ENCODE data around the gene HBM. TPM values are rescaled to one million over a fixed set of nuclear protein-coding genes. Genes with fewer than 3 reads are reported as not detected.
"Not testable (repeated sequence)": the region's sequence is repeated elsewhere in the genome, so short reads cannot be mapped to it uniquely, and the experiment has no call there.

Gene HBM
- total RNA-seq, 2 donors from 2014 or later, result not detected

DNA sequence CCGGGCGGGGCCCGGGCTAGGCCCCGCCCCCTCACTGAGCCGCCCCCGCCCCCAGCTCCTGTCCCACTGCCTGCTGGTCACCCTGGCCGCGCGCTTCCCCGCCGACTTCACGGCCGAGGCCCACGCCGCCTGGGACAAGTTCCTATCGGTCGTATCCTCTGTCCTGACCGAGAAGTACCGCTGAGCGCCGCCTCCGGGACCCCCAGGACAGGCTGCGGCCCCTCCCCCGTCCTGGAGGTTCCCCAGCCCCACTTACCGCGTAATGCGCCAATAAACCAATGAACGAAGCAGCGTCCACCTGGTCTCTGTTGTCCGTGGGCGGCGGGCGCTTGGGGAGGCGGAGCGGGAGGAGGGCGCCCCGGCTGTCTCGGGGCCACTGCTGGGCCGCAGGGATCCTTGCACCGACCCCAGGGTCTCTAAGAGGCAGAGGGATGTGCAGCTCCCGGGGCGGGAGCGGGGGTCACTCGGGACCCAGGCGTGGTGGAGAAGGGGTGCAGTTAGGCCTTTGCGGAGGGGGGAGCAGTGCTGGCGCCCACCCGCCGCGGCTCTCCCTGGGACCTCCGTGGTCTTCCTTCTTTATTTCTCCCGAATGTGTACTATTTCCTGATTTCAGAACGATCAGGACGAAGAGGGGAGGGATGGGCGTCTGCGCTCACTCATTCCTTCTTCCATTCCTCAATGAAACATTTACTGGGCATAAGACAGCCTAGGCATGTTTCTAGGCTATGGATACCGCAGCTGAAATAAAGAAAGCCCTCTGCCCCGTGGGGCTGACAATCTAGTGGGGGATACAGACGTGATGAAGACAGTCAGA, 11.4 kb upstream of the HBM start:
- Histone ChIP-seq H3K36me3 (replicated peaks in 1 of 2; ENCODE audit: insufficient read depth in 1 of 2, low read depth in 2 of 2) (no peaks in the 10 kb centered on the region), H3K27me3 (no peaks in the 10 kb centered on the region), H3K4me3 (peak overlapping the region; percentile 22 to 30), H3K4me1 (peaks cover 10% of the 10 kb centered on the region), H3K27ac (no peak overlapping the region), H3K9me3 (no peaks in the 10 kb centered on the region)
- intact Hi-C loops (cut with DNase I), result no loop called here
- no peak for TF ChIP-seq POLR2A (IDR thresholded peaks at IDR 0.05)
- TF ChIP-seq, protein P1, sequence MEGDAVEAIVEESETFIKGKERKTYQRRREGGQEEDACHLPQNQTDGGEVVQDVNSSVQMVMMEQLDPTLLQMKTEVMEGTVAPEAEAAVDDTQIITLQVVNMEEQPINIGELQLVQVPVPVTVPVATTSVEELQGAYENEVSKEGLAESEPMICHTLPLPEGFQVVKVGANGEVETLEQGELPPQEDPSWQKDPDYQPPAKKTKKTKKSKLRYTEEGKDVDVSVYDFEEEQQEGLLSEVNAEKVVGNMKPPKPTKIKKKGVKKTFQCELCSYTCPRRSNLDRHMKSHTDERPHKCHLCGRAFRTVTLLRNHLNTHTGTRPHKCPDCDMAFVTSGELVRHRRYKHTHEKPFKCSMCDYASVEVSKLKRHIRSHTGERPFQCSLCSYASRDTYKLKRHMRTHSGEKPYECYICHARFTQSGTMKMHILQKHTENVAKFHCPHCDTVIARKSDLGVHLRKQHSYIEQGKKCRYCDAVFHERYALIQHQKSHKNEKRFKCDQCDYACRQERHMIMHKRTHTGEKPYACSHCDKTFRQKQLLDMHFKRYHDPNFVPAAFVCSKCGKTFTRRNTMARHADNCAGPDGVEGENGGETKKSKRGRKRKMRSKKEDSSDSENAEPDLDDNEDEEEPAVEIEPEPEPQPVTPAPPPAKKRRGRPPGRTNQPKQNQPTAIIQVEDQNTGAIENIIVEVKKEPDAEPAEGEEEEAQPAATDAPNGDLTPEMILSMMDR (IDR thresholded peaks at IDR 0.05), result no peak
- DNase-seq (peak in 3 of 4 donors; percentile 14 to 36 (median 26)), ATAC-seq (peak; percentile 43)
- 1 to 2% methylated on average over 23 to 40 of the region's 59 CpGs for WGBS, 2 donors

DNA sequence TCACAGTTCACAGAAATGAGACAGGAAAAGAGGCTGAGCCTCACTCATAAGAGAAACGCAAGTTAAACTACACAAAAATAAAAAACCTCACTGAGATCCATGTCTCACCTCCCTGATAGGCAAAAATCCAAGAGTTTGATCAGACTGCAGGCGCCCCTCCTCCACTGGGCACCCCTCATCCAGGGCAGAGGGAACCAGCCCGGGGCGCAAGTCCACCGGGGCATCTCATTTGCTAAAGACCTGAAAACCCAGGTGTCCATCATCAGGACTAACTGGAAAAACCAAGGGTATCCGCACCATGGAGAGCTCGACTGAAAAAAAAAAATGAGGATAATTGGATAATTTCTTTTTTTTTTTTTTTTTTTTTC, 10.8 kb upstream of the HBM start:
- 52 to 54% methylated on average over 7 of the region's 7 CpGs for WGBS, 2 donors
- H3K27me3 ChIP-seq, result no peaks in the 10 kb centered on the region
- H3K36me3 ChIP-seq (replicated peaks in 1 of 2; ENCODE audit: insufficient read depth in 1 of 2, low read depth in 2 of 2), result no peaks in the 10 kb centered on the region
- intact Hi-C loops (cut with DNase I), result no loop called here
- H3K4me1 ChIP-seq, result peaks cover 10% of the 10 kb centered on the region
- TF ChIP-seq, protein P1 (IDR thresholded peaks at IDR 0.05), result no peak
- no peak for TF ChIP-seq POLR2A (IDR thresholded peaks at IDR 0.05)
- H3K4me3 ChIP-seq, result no peak overlapping the region
- H3K27ac ChIP-seq, result no peak overlapping the region
- H3K9me3 ChIP-seq, result no peaks in the 10 kb centered on the region
- ATAC-seq (no peak), DNase-seq (no peak)

DNA sequence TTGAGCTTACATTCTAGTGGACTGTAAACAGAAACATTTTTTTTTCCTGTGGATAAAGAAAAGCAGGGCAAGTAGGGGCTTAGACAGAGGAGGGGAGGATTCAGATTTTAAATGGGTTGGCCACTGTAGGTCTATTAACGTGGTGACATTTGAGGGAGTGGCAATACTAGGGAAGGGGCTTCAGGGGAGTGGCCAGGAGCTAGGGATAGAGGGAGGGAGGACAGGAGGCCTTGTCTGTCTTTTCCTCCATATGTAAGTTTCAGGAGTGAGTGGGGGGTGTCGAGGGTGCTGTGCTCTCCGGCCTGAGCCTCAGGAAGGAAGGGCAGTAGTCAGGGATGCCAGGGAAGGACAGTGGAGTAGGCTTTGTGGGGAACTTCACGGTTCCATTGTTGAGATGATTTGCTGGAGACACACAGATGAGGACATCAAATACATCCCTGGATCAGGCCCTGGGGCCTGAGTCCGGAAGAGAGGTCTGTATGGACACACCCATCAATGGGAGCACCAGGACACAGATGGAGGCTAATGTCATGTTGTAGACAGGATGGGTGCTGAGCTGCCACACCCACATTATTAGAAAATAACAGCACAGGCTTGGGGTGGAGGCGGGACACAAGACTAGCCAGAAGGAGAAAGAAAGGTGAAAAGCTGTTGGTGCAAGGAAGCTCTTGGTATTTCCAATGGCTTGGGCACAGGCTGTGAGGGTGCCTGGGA, 6.5 kb upstream of the HBM start:
- Histone ChIP-seq H3K36me3 (replicated peaks in 1 of 2; ENCODE audit: insufficient read depth in 1 of 2, low read depth in 2 of 2) (no peaks in the 10 kb centered on the region), H3K4me1 (peaks cover 9% of the 10 kb centered on the region), H3K4me3 (no peak overlapping the region), H3K27me3 (no peaks in the 10 kb centered on the region), H3K9me3 (no peaks in the 10 kb centered on the region), H3K27ac (no peak overlapping the region)
- DNase-seq (no peak), ATAC-seq (no peak)
- intact Hi-C loops (cut with DNase I), result no loop called here
- WGBS, 2 donors, result 50 to 60% methylated on average over 6 of the region's 6 CpGs
- TF ChIP-seq, protein P1 (IDR thresholded peaks at IDR 0.05), result no peak
- TF ChIP-seq POLR2A (IDR thresholded peaks at IDR 0.05), result no peak

DNA sequence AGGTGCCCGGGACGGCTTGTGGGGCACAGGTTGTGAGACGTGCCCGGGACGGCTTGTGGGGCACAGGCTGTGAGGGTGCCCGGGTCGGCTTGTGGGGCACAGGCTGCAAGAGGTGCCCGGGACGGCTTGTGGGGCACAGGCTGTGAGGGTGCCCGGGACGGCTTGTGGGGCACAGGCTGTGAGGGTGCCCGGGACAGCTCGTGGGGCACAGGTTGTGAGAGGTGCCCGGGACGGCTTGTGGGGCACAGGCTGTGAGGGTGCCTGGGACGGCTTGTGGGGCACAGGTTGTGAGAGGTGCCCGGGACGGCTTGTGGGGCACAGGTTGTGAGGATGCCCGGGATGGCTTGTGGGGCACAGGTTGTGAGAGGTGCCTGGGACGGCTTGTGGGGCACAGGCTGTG, 5.5 kb upstream of the HBM start:
- H3K27ac ChIP-seq; DNase-seq; intact Hi-C loops (cut with DNase I); ATAC-seq; H3K4me3 ChIP-seq; H3K27me3 ChIP-seq; H3K36me3 ChIP-seq (replicated peaks in 1 of 2; ENCODE audit: insufficient read depth in 1 of 2, low read depth in 2 of 2); H3K9me3 ChIP-seq; H3K4me1 ChIP-seq: not testable (repeated sequence)
- 50 to 83% methylated on average over 2 to 17 of the region's 20 CpGs for WGBS, 2 donors

DNA sequence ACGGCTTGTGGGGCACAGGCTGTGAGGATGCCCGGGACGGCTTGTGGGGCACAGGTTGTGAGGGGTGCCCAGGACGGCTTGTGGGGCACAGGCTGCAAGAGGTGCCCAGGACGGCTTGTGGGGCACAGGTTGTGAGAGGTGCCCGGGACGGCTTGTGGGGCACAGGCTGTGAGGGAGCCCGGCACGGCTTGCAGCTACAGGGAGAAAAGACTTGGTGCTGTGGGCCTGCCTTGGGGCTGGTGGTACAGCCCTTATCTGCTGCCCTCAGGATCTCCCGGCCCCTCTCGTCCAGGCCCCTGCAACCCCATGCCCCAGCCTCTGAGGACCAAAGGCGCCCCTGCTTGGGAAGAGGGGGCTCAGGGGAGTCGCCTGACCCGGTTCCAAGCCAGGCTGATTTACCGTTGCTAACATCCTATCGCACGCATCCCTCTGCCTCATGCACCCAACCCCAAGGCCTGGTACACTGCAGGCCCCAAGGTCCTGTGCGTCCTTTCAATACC, 5.0 kb upstream of the HBM start:
- WGBS, 2 donors, result 34 to 53% methylated on average over 10 to 17 of the region's 18 CpGs
- no peak for TF ChIP-seq POLR2A (IDR thresholded peaks at IDR 0.05)
- TF ChIP-seq, protein P1 (IDR thresholded peaks at IDR 0.05), result no peak
- Histone ChIP-seq H3K27me3 (peaks cover 0 to 8% of the 10 kb centered on the region in 2 donors), H3K36me3 (replicated peaks in 1 of 2; ENCODE audit: insufficient read depth in 1 of 2, low read depth in 2 of 2) (no peaks in the 10 kb centered on the region), H3K4me3 (no peak overlapping the region), H3K9me3 (no peaks in the 10 kb centered on the region), H3K4me1 (peaks cover 9% of the 10 kb centered on the region), H3K27ac (no peak overlapping the region)
- DNase-seq (no peak), ATAC-seq (no peak)
- intact Hi-C loops (cut with DNase I), result no loop called here

All from body of pancreas (tissue), 4 donors.